Eye (tissue), 1 donor: ENCODE measurements around the gene PHF20.
"Not testable (repeated sequence)": the region's sequence is repeated elsewhere in the genome, so short reads cannot be mapped to it uniquely, and the experiment has no call there.

ENCODE experiments used
- DNase-seq: peaks from one replicate; pipeline ENCODE4 v3.0.0-alpha.2; 2015

Gene PHF20

DNA sequence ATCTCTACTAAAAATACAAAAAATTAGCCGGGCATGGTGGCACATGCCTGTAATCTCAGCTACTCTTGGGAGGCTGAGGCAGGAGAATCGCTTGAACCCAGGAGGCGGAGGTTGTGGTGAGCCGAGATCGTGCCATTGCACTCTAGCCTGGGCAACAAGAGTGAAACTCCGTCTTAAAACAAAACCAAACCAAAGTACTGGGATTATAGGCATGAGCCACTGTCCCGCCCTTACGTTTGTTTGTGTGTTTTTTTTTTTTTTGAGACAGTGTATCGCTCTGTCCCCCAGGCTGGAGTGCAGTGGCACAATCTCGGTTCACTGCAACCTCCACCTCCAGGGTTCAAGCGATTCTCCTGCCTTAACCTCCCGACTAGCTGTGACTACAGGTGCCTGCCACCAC, 12.0 kb downstream of the PHF20 start:
- DNase-seq, result not testable (repeated sequence)

GRCh38 chr20:35785541-35785940, 13.7 kb downstream of the PHF20 start:
- DNase-seq, result not testable (repeated sequence)

GRCh38 chr20:35788796-35789195, 17.0 kb downstream of the PHF20 start:
- no peak for DNase-seq

DNA sequence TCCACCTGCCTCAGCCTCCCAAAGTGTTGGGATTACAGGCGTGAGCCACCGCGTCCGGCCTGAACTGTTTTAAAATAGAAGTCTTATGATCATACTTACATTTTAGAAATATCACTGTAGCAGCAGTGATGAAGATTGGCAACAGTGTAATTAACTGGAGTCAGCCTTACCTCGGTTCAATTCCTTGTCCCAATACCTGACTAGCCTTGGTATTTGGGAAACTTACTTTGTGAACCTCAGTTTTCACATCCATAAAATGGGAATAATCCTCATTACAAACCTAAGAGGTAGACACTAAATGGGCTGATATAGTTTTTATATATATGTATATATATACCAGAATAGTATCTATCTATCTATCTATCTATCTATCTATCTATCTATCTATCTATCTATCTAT, 19.3 kb downstream of the PHF20 start:
- no peak for DNase-seq

GRCh38 chr20:35791821-35792220, 20.0 kb downstream of the PHF20 start:
- no peak for DNase-seq

- no peak for DNase-seq
Observed at GRCh38 chr20:35792740-35793139, 20.9 kb downstream of the PHF20 start.

DNA sequence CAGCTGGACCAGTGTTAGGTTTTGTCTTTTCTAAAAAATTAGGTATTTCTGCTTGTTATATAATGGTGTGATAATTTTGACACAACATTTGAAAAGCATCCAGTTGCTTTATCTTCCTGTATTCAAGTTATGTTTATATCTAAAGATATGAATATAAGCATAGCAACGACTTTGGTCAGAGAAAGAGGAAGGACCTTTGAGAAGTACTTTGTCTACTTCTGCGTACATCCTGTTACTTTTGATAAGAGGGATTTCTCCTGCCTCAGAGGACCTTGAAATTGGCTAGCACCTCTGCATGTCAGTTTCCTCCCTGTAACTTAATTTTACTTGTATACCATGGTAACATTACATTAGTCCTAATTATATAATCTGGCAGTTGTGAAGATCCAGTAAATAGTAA, 24.8 kb downstream of the PHF20 start:
- DNase-seq, result no peak

GRCh38 chr20:35801865-35802264, 30.1 kb downstream of the PHF20 start:
- DNase-seq, result no peak

DNA sequence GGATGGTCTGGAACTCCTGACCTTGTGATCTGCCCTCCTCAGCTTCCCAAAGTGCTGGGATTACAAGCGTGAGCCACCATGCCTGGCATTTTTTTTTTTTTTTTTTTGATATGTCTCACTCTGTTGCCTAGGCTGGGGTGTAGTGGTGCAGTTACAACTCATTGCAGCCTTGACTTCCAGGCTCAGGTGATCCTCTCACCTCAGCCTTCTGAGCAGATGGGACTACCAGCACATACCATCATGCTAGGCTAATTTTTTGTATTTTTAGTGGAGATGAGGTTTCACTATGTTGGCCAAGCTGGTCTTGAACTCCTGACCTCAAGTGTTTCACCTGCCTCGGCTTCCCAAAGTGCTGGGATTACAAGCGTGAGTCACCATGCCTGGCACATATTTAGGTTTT, 34.3 kb downstream of the PHF20 start:
- DNase-seq, result no peak

GRCh38 chr20:35807877-35808276, 36.1 kb downstream of the PHF20 start:
- no peak for DNase-seq

- DNase-seq, result no peak
Observed at GRCh38 chr20:35820715-35821114, 48.9 kb downstream of the PHF20 start.

- no peak for DNase-seq
Observed at GRCh38 chr20:35821807-35822242, 50.0 kb downstream of the PHF20 start.

DNA sequence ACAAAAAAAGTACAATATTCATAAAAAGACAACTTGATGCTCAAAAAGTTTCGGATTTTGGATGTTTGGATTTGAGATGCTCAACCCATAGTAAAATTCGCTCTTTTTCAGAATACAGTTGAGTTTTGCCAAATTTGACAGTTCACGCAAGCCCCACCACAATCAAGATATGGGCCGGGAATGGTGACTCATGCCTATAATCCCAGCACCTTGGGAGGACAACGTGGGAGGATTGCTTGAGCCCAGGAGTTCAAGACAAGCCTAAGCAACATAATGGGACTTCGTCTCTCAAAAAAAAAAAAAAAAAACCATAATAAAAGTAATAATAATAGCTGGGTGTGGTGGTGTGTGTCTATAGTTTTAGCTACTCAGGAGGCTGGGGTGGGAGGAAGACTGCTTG, 51.3 kb downstream of the PHF20 start:
- DNase-seq, result no peak

DNA sequence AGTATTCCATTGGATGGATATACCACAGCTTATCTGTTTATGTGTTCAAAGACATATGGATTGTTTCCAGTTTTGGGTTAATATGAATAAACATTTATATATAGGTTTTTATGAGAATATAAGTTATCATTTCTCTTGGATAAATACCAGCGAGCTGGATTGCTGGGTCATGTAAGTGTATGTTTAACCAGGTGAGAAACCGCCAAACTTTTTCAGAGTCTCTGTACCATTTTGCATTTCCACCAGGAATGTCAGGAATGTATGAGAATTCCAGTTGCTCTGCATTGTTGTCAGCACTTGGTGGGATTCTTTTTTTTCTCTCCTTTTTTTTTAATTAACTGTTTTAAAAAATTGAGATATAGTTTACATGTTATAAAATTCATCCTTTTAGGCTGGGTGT, 52.1 kb downstream of the PHF20 start:
- DNase-seq, result no peak

DNA sequence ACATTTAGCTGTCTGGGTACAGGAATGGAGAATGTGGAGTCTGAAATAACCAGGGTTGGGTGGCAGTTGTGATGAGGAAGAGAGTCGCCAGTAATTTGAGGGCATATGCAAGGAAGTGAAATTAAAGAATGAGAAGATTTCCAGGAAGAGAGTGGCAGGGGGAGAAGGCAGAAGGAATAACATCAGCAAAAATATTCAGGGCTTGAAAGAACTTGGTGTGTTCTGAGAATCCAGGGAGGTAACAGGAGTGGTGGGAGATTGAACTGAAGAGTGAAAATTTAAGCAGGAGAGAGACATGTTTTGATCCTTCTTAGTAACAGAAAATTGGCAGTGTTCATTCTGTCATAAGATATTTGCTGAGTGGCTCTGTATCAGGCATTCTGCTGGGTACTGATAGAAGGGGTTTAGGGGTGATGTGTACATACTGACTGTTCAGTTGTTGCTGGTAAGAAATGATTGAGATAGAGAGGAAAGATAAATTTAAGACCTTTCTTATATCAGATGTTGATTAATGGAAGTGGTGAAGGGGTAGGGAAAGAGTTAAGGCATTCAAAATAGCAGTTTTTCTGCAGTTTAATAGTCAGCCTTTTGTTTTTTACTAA, 54.7 kb downstream of the PHF20 start:
- DNase-seq, result no peak

- peak; percentile 8 for DNase-seq
Observed at GRCh38 chr20:35828434-35828833, 56.6 kb downstream of the PHF20 start.

DNA sequence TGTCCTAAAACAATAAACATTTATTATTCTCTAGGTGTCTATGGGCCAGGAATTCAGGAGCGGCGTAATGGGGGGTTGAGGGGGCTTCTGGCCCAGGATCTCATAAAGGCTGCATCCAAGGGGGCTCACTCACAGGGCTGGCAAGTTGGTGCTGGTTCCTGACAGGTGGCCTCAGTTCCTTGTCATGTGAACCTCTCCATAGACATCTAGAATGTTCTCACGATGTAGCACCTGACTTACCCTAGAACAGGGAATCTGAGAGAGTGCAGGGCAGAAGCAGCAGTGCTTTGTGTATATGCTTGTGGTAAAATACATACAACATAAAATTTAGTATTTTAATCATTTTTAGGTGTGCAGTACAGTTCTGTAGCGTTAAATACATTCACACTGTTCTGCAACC, 57.1 kb downstream of the PHF20 start:
- DNase-seq, result no peak

DNA sequence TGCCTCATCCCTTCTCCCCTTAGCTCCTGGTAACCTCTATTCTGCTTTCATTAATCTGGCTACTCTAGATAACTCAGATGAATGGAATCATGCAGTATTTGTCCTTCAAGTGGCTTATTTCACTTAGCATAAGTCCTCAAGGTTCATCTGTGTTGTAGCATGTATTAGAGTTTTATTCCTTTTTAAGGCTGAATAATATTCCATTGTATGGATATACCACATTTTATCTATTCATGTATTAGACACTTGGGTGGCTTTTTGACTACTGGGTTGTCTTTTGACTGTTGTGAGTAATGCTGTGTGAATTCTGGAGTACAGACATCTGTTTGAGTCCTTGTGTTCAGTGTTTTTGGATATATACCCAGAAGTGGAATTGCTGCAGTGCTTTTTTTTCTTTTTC, 58.4 kb downstream of the PHF20 start:
- no peak for DNase-seq

DNA sequence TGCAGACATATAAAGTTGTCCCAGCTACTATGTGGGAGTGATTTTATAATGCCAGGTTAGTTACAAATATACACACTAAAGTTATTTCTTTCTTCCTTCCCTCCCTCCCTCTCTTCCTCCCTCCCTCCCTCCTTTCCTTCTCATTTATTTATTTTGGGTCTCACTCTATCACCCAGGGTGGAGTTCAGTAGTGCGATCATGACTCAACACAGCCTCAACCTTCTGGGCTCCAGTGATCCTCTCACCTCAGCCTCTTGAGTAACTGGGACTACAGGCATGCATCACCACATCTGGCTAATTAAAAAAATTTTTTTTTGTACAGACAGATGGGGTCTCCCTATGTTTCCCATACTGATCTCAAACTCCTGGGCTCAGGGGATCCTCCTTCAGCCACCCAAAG, 59.2 kb downstream of the PHF20 start:
- DNase-seq, result no peak

GRCh38 chr20:35831971-35832370, 60.2 kb downstream of the PHF20 start:
- DNase-seq, result no peak

GRCh38 chr20:35833241-35833640, 61.4 kb downstream of the PHF20 start:
- DNase-seq, result no peak

DNA sequence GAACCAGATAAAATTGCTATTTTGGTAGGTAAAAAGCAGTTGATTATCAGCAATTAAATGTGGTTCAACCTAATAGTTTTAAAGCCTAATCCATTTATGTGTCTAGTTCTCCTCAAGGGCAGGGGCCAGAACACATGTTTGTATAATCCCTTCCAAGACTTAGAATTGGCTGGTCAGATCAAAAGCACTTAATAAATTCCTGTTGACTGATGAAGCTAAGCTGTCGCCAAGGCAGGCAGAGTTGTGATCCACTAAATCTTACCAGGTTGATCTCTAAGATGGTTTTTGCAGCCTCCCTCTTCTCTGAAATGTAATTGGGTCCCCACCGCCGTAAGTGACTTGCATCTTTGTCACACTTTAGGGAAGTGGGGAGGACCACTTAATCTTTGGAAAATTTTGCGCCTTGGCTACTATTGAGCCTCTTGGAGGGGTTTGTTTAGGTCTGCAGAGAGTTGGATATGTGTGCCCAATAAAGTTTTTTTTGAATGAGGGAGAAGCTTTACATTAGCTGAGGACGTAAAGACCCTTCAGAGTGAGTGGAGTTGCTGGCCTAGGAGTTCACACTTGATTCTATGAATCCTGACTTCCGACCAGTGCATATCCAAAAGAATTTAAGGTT, 65.9 kb downstream of the PHF20 start:
- DNase-seq, result peak; percentile 42

DNA sequence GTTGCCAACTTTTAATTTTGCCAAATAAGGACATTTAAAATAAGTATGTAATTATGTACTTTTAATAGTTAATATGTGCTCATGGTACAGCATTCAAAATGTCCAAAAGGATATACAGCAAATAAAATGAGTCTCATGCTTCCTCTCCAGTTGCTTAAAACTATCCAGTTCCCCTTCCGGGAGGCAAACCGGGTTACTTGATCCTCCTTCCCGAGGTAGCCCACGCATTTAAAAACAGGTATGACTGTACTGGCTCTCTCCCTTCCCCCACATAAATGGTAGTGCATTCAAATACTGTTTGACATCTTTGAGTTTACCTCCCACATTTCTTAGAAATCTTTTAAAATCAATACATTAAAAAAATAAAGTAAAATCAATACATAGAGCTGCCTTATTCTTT, 66.4 kb downstream of the PHF20 start:
- no peak for DNase-seq

- no peak for DNase-seq
Observed at GRCh38 chr20:35839904-35840303, 68.1 kb downstream of the PHF20 start.

DNA sequence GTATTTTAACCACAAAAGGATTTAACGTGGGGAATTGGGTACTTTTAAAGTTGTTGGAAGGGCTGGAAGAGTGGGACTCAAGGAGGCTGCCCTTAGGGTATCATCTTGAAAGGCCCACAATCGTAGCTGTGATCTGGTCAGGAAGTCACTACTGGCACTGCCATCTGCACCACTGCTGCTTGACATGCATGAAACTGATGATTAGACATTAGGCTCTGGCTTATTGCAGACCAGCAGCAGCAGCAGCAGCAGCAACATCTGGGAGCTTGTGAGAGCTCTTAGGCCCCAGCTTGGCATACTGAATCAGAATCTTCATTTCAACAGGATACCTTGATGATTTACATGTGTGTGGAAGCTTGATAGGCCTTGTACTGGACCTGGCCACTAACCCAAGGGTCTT, 68.6 kb downstream of the PHF20 start:
- no peak for DNase-seq
